ENCODE measurements around the gene WDR62.

WDR62 gene

DNA sequence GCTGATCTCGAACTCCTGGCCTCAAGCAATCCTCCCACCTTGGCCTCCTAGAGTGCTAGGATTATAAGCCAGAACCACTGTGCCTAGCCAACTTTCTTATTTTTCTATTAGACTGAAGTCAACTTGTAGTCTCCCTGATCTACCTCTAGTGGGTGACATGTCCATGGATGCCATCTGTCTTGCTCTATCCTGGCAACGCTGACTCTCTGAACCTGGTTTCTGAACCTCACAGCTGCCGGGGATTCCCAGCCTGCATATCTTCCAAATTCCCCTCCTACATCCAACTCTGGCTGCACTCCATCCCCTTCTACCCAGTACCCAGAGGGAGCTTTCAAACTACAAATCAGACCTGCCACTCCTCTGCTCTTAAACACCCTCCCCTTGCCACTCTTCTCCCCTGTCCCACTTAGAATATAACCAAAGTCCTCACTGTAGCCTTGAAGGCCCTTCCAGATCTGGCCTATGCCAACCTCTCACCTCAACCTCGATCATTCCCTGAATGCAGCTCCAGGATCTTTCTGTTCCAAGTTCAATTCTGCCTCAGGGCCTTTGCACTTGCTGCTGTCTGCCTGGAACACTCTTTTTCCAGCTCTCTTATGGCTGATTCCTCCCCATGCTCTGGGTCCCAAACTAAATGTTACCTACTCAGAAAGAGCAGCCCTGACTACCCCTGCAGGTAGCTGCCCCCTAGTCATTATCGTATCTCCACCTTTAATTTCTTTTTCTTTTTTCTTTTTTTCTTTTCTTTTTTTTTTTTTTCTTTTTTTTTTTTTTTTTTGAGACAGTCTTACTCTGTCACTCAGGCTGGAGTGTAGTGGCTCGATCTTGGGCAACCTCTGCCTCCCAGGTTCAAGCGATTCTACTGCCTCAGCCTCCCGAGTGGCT, 24.2 kb upstream of the WDR62 start:
- TF ChIP-seq, protein P1, sequence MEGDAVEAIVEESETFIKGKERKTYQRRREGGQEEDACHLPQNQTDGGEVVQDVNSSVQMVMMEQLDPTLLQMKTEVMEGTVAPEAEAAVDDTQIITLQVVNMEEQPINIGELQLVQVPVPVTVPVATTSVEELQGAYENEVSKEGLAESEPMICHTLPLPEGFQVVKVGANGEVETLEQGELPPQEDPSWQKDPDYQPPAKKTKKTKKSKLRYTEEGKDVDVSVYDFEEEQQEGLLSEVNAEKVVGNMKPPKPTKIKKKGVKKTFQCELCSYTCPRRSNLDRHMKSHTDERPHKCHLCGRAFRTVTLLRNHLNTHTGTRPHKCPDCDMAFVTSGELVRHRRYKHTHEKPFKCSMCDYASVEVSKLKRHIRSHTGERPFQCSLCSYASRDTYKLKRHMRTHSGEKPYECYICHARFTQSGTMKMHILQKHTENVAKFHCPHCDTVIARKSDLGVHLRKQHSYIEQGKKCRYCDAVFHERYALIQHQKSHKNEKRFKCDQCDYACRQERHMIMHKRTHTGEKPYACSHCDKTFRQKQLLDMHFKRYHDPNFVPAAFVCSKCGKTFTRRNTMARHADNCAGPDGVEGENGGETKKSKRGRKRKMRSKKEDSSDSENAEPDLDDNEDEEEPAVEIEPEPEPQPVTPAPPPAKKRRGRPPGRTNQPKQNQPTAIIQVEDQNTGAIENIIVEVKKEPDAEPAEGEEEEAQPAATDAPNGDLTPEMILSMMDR (IDR thresholded peaks at IDR 0.05): no peak

DNA sequence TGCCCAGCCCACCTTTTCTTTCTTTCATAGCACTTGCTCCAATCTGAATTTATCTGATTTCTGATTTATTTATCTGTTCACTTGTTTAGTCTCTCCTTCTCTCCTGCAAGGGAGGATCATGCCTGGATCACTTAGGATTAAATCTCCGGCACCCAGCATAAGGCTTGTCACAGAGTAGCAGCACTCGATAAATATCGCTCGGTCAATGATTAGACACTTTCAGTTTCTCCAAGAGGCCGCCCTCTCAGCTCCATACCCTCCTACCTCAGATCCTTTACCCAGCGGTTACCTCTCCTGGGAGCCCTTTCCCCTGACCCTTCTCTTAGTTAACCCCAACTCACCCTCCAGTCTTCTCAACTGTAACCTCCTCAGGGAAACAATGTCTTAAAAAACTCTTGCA, 23.4 kb upstream of the WDR62 start:
- TF ChIP-seq, protein P1 (IDR thresholded peaks at IDR 0.05): no peak

DNA sequence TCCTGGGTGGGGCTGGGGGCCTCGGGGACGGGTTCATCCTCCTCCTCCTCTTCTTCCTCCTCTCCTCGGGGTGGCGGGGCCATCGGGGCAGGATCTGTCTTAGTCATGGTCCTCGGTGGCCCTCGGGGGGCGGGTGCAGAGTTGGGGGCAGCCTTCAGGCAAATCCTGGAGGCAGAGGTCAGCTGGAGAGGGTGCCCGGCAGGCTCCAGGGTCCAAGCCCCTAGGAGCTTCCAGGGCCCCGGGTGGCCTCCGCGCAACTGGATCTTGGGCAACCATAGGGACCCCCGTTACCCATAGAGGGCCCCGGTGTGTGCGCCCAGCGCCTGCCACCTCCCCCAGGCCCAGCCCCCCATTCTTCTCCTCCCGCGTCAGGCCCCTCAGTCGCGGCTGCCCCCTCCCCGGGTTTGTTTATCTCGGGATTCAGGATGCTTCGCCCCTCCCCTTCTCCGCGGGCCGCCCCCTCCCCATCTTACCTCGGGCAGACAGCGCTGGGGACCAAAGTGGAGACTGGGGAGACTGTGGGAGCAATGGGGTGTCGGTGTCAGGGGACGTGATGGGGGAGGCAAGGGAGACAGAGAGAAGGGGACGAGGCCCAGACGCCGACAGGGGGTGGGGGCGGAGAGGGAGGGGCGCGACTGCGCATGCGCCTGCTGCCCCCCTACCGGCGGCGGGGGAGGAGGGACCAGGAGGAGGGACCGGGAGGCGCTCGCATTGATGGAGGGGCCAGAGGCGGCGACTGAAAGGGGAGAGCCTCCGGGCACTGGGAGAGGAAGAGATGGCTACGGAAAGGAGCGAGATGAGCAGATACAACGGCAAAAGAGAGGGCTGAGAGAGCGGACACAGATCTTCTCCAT, 22.2 kb upstream of the WDR62 start, which contains the start of gene CLIP3:
Gene CLIP3 (minus strand): TSS at position 623 of the 854 bp plus-strand sequence. CDS start 516 bp downstream, at position 107.
- TF ChIP-seq, protein P1 (IDR thresholded peaks at IDR 0.05): no peak

DNA sequence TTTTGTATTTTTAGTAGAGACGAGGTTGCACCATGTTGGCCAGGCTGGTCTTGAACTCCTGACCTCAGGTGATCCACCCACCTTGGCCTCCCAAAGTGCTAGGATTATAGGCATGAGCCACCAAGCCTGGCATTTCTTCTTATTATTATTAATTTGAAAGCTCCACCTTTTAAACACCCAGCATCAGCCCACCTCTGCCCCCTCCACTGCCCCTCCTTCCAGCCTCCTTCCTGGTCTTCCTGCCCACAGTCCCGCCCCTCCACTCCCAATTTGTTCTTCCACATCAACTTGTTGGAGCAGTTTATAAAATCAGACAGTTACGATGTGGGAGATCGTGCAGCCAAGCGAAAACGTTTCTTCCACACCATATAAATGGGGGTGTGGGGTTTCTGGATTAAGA, 14.2 kb upstream of the WDR62 start:
- TF ChIP-seq, protein P1 (IDR thresholded peaks at IDR 0.05): no peak

DNA sequence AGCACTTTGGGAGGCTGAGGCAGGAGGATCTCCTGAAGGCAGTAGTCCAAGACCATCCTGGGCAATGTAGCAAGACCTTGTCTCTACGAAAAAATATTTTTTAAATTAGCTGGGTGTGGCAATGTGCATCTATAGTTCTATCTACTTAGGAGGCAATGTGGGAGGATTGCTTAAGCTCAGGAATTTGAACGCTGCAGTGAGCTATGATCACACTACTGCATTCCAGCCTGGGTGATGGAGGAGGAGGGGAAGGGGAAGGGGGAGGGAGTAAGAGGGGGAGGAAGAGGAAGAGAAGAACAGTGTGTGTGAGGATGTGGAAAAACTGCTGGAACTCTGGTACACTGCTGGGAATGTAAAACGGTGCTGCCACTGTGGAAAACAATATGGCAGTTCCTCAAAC, 12.9 kb upstream of the WDR62 start:
- TF ChIP-seq, protein P1 (IDR thresholded peaks at IDR 0.05): no peak

DNA sequence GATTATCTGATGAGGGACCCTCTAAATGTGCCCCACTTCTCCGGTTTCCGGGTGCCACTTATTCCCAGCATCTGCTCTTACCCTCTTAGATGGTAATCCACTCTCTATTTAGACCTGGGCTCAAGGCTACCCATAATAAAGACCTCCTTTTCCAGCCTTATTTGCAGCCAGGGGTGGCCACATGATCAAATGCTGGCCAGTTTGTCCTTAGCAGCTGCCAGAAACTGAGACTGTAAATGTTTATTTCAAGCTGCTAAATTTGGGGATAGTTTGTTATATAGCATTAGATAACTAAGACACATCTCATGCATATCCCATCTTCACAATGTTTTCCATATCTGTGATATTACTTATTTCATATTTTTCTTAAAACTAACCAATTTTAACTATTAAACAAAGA, 10.7 kb upstream of the WDR62 start:
- TF ChIP-seq, protein P1 (IDR thresholded peaks at IDR 0.05): no peak

DNA sequence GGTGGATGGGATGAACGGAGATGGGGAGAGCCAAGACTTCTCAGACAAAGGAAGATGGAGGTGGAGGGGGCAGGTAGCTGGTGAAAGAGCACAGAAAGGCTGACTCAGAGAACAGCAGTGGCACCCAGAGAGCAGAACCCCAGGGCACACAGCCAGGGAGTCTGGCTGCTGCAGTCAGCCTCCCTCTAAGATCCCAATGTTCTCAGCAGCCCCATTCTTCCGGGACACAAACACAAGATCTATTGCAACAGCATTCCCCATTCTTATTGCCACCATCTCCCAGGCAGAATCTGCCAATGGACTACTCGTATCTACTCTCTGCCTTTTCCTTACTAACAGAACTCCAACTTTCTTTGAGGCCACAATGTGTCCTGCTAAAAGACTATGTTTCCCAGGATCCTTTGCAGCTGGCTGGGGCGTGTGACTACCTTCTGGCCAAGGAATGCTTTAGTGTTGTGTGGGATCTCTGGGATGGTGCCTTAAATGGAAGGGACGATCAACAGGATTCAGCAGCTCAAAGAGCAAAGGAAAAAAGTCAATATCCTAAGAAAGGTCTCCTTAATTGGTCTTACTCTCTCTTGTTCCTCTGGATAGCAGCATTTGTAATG, 8.2 kb upstream of the WDR62 start:
- TF ChIP-seq, protein P1 (IDR thresholded peaks at IDR 0.05): no peak

Measured in LNCAP (cell line).